Activated CD8-positive, alpha-beta memory T cell treated with anti-CD3 and anti-CD28 coated beads for 24 hours (primary cell): ENCODE data around the gene MRPS11.
A peak's percentile ranks its signal among the peaks of the same experiment; 100 is the strongest.
"Not testable (repeated sequence)": the region's sequence is repeated elsewhere in the genome, so short reads cannot be mapped to it uniquely, and the experiment has no call there.

Experiments
- DNase-seq: peaks from one replicate; pipeline ENCODE4 v3.0.0-alpha.2; 2020

MRPS11 gene

GRCh38 chr15:88456733-88457132 lies 10.8 kb upstream of the MRPS11 start:
- no peak for DNase-seq

- DNase-seq = no peak
Observed at GRCh38 chr15:88463870-88464532, 3.5 kb upstream of the MRPS11 start.

GRCh38 chr15:88465633-88466224 lies 1.8 kb upstream of the MRPS11 start:
- peak; percentile 33 for DNase-seq

DNA sequence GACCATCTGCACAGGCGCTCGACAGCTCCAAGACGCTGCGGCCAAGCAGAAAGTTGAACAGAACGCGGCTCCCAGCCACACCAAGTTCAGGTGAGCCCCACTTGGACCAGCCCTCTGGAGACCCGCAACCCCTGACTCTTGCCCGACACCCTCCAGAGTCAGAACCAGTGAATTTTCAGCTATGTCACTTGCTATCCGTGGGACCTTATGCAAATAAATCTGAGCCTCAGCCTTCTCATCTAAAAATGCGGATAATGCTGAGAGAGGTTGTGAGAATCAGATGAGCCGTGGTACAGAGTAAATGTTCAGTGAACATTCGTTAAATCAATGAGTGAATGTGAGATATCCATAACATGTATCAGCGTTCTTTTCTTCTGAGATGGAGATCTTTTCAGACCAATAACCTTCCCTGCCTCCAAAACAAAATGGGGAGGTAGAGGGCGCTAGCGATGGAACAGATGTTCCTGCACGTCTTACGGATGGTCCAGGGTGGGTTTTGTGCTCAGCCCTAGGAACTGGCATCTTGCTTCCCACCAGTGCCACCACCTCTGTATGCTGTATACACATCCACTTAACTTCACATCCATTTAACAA lies 524 bp downstream of the MRPS11 start:
- no peak for DNase-seq

DNA sequence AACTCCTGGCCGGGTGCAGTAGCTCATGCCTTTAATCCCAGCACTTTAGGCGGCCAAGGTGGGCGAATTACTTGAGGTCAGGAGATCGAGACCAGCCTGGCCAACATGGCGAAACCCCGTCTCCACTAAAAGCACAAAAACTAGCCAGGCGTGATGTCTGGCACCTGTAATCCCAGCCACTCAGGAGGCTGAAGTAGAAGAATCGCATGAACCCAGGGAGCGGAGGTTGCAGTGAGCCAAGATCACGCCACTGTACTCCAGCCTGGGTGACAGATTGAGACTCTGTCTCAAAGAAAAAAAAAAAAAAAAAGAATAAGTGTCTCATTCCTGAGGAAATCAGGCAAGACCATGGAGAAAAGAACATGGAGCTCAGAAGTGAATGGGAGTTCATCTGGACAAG lies 1.2 kb downstream of the MRPS11 start:
- DNase-seq = not testable (repeated sequence)

- no peak for DNase-seq
Observed at GRCh38 chr15:88469321-88469720, 1.8 kb downstream of the MRPS11 start.

DNA sequence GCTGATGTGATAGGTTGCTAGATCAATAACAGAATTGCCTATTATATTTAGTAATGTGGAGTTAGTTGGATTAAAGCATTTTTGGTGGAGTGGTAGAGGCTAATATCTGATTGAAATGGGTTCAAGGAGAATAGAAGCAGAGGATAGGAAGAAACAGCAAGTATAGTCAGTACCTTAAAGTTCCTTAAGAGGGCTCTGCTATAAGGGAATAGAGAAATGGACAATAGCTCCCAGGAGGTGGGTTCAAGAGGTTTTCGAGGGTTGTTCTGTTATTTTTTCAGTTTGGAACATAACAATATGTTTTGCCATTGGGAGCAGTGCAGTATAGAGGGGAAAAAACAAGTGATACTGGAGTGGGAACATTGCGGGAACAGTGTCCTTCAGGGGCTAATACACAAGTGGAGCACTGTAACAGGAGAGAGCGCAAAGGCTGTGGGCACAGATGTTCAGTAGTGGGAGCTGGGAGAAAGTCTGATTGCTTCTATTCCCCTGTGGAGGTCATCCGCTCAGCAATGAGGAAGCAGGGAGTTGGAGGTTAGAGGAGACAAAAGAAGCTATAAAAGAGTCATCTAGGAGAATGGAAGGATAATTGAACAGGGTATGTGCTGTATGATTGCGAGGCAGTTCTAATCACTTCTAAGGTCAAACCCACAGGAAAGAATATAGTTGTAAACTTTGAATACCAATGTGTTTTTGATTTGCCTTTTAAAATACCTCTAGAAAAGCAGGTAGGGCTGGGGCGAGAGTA lies 3.3 kb downstream of the MRPS11 start:
- DNase-seq = no peak

DNA sequence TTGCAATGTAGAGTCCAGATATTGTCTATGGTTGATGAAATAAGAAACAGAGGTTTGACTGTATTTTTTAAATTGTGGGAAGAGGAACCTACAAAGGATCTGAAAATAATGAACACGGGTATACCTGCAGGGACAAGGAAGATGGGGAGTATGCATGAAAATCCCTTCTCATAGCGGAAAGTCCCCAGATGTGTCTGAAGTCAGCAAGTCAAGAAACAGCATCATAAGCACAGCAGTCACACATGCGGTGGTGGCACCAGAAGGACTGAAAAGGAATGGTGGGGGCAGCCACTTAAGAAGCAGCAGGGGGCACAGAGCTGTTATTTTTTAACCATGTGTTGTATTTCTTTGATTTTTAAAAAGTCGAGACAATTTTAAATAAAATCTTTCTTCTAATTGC lies 4.7 kb downstream of the MRPS11 start:
- DNase-seq = no peak

GRCh38 chr15:88473661-88474293 lies 6.3 kb downstream of the MRPS11 start:
- DNase-seq = not testable (repeated sequence)

DNA sequence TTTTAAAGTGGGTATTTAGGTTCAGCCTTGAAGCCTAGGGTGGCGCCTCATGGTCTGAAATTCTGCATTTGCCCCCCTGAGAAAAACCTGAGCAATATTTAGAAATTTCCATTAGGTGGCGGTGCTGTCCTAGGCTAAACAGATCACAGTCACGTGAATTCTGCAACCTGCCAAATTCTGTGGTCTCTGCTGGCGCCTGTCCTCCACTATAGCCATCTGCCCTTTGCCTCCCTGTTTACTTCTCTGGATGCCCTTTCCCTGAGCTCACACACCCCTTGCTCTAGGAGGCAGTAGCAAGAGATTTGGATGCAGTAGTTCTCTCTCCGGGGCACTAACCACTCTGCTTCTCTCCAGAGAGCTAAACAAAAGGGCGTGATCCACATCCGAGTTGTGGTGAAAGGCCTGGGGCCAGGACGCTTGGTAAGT lies 9.1 kb downstream of the MRPS11 start:
- no peak for DNase-seq

GRCh38 chr15:88477126-88477525 lies 9.6 kb downstream of the MRPS11 start:
- no peak for DNase-seq

DNA sequence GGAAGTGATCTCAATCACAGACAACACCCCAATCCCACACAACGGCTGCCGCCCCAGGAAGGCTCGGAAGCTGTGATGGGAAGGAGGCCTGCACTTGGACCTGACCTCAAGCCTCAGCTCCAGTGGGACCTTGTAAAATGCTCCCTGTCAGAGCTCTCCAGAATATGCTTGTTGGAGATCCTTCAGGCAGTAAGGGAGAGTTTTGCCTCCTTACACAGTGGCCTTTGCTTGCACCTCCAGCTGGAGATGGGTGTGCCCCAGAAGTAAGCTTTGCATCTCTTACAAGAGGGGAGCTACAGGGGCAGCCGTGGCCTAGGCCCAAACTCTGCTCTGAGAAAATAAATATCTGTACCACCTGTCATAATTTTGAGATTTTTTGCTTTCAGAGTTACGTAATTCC lies 10.4 kb downstream of the MRPS11 start:
- no peak for DNase-seq

- DNase-seq = no peak
Observed at GRCh38 chr15:88479169-88479568, 11.7 kb downstream of the MRPS11 start.

- DNase-seq = no peak
Observed at GRCh38 chr15:88480981-88481380, 13.5 kb downstream of the MRPS11 start.

- DNase-seq = no peak
Observed at GRCh38 chr15:88482263-88482662, 14.8 kb downstream of the MRPS11 start.

- no peak for DNase-seq
Observed at GRCh38 chr15:88484682-88485331, 17.3 kb downstream of the MRPS11 start.

- DNase-seq = no peak
Observed at GRCh38 chr15:88487178-88487795, 19.8 kb downstream of the MRPS11 start.

- no peak for DNase-seq
Observed at GRCh38 chr15:88487796-88488523, 20.5 kb downstream of the MRPS11 start.

DNA sequence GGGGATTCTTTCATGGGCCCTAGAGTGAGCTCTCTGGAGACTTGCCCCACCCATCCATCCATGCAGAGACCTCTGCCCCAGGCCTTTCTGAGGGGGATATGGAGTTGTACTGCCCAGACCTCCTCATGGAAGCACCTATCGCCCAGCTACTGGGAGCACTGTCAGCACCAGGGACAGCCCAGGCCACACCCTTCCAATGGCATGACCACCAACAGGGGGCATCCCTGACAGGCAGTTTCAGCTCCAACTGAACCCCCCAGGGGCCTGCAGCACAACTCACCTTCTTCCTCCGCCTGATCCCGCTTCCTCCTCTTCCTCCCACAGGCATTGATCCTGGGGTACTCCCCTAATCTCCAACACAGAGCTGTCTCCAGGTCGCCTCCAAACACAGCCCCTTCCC lies 21.8 kb downstream of the MRPS11 start:
- DNase-seq = no peak

DNA sequence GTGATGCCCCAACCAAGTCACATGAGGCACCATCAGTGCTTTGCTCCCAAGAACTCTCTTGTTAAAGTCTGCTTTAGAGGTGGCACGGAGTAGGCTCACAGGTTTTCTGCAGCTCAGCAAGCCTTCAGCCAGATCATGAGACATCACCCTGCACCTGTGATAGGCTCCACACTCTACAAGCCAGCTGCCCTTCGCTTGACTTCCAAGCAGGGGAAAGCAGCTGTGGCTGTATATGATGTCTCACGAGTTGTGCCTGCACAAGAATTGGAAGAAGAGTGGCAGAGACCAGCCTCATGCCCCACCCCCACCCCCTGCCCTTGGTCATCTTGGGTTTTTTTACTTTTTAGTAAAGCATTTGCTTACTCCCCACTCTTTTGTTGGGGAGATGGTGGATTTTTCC lies 22.5 kb downstream of the MRPS11 start:
- DNase-seq = no peak

DNA sequence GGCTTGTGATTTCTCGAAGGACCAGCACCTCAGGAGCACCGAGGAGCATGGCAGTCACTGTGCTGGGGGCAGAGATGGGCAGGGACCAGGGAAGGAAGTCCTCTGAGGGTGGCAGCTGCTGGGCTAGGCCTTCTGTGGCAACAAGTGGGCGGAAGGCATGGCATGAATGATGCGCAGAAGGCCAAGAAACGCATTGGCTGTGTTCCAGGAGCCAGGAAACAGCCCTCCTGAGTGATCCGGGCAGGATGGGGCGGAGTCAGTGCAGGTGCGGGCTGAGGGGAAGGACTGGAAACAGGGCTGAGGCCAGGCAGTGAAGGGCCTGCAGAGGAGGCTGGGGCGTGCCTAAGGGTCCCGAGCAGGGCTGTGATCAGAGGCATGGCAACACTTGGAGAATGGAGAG lies 23.6 kb downstream of the MRPS11 start:
- DNase-seq = no peak

DNA sequence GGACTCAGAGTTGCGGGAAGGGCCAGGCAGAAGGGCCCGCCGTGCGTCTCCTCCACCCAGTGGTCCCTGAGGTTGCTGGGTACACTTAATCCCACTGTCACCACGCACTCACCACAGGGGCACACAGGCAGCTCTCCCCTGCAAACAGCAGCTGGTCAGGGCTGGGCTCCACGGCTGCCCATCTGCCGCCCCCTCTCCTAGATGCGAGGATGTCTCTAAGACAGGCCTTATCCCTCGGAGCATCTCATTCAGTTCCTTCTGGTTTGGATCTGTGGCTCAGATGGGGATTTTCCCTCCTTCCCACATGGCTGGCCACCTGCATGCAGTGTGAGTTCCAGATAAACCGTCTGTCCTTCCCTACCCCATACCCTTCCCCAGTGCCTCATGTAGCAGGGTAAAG lies 26.3 kb downstream of the MRPS11 start:
- no peak for DNase-seq
